Measurements from ENCODE around the gene RIPOR2. TPM values are rescaled to one million over a fixed set of nuclear protein-coding genes. Genes with fewer than 3 reads are reported as not detected.

Gene RIPOR2
- total RNA-seq, 1 donor from 2014 or later = 19.4 TPM

- no peak overlapping the region for H3K4me3 ChIP-seq
- H3K27ac ChIP-seq = no peak overlapping the region
- DNase-seq (ENCODE audit: extremely low spot score in 2 of 2) = no peak
- TF ChIP-seq CTCF (IDR thresholded peaks at IDR 0.05) (no peak), POLR2AphosphoS5 (IDR thresholded peaks at IDR 0.05; ENCODE audit: insufficient read depth in 1 of 2, low read depth in 1 of 2) (no peak), POLR2A (IDR thresholded peaks at IDR 0.05) (no peak)
- H3K27me3 ChIP-seq = no peaks in the 10 kb centered on the region
- no peaks in the 10 kb centered on the region for H3K36me3 ChIP-seq
- intact Hi-C loops (cut with DNase I) = no loop called here
- no peaks in the 10 kb centered on the region for H3K4me1 ChIP-seq
- H3K9me3 ChIP-seq = no peaks in the 10 kb centered on the region
These were observed 35.3 kb upstream of the RIPOR2 start for GRCh38 chr6:24971067-24971466.

- intact Hi-C loops (cut with DNase I) = no loop called here
- TF ChIP-seq POLR2AphosphoS5 (IDR thresholded peaks at IDR 0.05; ENCODE audit: insufficient read depth in 1 of 2, low read depth in 1 of 2) (no peak), CTCF (IDR thresholded peaks at IDR 0.05) (no peak), POLR2A (IDR thresholded peaks at IDR 0.05) (no peak)
- Histone ChIP-seq H3K27ac (no peak overlapping the region), H3K27me3 (no peaks in the 10 kb centered on the region), H3K4me3 (no peak overlapping the region), H3K36me3 (no peaks in the 10 kb centered on the region), H3K4me1 (no peaks in the 10 kb centered on the region), H3K9me3 (no peaks in the 10 kb centered on the region)
- no peak for DNase-seq (ENCODE audit: extremely low spot score in 2 of 2)
These were observed 33.6 kb upstream of the RIPOR2 start for GRCh38 chr6:24969343-24969860.

- Histone ChIP-seq H3K27ac (no peak overlapping the region), H3K4me3 (no peak overlapping the region), H3K27me3 (no peaks in the 10 kb centered on the region), H3K36me3 (no peaks in the 10 kb centered on the region), H3K9me3 (no peaks in the 10 kb centered on the region), H3K4me1 (no peaks in the 10 kb centered on the region)
- TF ChIP-seq POLR2A (IDR thresholded peaks at IDR 0.05) (no peak), CTCF (IDR thresholded peaks at IDR 0.05) (no peak), POLR2AphosphoS5 (IDR thresholded peaks at IDR 0.05; ENCODE audit: insufficient read depth in 1 of 2, low read depth in 1 of 2) (no peak)
- DNase-seq (ENCODE audit: extremely low spot score in 2 of 2) = no peak
- intact Hi-C loops (cut with DNase I) = no loop called here
These were observed 33.0 kb upstream of the RIPOR2 start for GRCh38 chr6:24968783-24969182.

- Histone ChIP-seq H3K36me3 (no peaks in the 10 kb centered on the region), H3K4me1 (no peaks in the 10 kb centered on the region), H3K27me3 (no peaks in the 10 kb centered on the region), H3K27ac (no peak overlapping the region), H3K9me3 (no peaks in the 10 kb centered on the region), H3K4me3 (no peak overlapping the region)
- TF ChIP-seq CTCF (IDR thresholded peaks at IDR 0.05) (no peak), POLR2AphosphoS5 (IDR thresholded peaks at IDR 0.05; ENCODE audit: insufficient read depth in 1 of 2, low read depth in 1 of 2) (no peak), POLR2A (IDR thresholded peaks at IDR 0.05) (no peak)
- DNase-seq (ENCODE audit: extremely low spot score in 2 of 2) = no peak
- intact Hi-C loops (cut with DNase I) = no loop called here
These were observed 31.5 kb upstream of the RIPOR2 start for GRCh38 chr6:24967211-24967610.

- no peak overlapping the region for H3K27ac ChIP-seq
- H3K4me1 ChIP-seq = peaks cover under 1% of the 10 kb centered on the region
- no peaks in the 10 kb centered on the region for H3K36me3 ChIP-seq
- intact Hi-C loops (cut with DNase I) = no loop called here
- H3K4me3 ChIP-seq = no peak overlapping the region
- no peak for DNase-seq (ENCODE audit: extremely low spot score in 2 of 2)
- H3K27me3 ChIP-seq = no peaks in the 10 kb centered on the region
- no peaks in the 10 kb centered on the region for H3K9me3 ChIP-seq
- TF ChIP-seq POLR2A (IDR thresholded peaks at IDR 0.05) = no peak
- TF ChIP-seq CTCF (IDR thresholded peaks at IDR 0.05) = no peak
- TF ChIP-seq POLR2AphosphoS5 (IDR thresholded peaks at IDR 0.05; ENCODE audit: insufficient read depth in 1 of 2, low read depth in 1 of 2) = no peak
These were observed 30.6 kb upstream of the RIPOR2 start for GRCh38 chr6:24966381-24966780.
